OCI-LY1 (cell line): ENCODE results near the gene HILPDA.
A peak's percentile ranks its signal among the peaks of the same experiment; 100 is the strongest.

Experiments used
- H2AFZ ChIP-seq: fragments of 200-600 bp; sonication (generic), shearing (Covaris generic); 2 replicates; pipeline ENCODE4 v1.6.0; 2014; ENCODE audit warnings: antibody characterized with exemption, mild to moderate bottlenecking, low read length
- H3F3A ChIP-seq: fragments of 200-600 bp; sonication (generic), shearing (Covaris generic); 2 replicates; pipeline ENCODE4 v1.6.0; 2014; ENCODE audit warnings: mild to moderate bottlenecking, antibody characterized with exemption, low read length, moderate library complexity; ENCODE audit not compliant: insufficient read depth
- H3K27ac ChIP-seq: fragments of 200-600 bp; sonication (generic); 2 replicates; pipeline ENCODE4 v1.5.1; 2014; ENCODE audit warnings: low read length, mixed run types, mild to moderate bottlenecking, low read depth; ENCODE audit not compliant: poor library complexity, severe bottlenecking
- H3K27me3 ChIP-seq: fragments of 200-600 bp; sonication (generic); 2 replicates; pipeline ENCODE4 v1.6.0; 2014; ENCODE audit warnings: antibody characterized with exemption, mild to moderate bottlenecking, low read length, moderate library complexity; ENCODE audit not compliant: insufficient read depth
- H3K36me3 ChIP-seq: fragments of 200-600 bp; sonication (generic); 2 replicates; pipeline ENCODE4 v1.6.1; 2014; ENCODE audit warnings: mild to moderate bottlenecking, antibody characterized with exemption, low read length, moderate library complexity, mixed read lengths; ENCODE audit not compliant: insufficient read depth
- H3K4me1 ChIP-seq: fragments of 200-600 bp; sonication (generic); 2 replicates; pipeline ENCODE4 v1.5.1; 2014; ENCODE audit warnings: mild to moderate bottlenecking, low read length, moderate library complexity; ENCODE audit not compliant: insufficient read depth, severe bottlenecking
- H3K4me2 ChIP-seq: fragments of 200-600 bp; sonication (generic), shearing (Covaris generic); 2 replicates; pipeline ENCODE4 v1.6.1; 2014; ENCODE audit warnings: low read length
- H3K4me3 ChIP-seq: fragments of 200-600 bp; sonication (generic); 2 replicates; pipeline ENCODE4 v1.5.1; 2014; ENCODE audit warnings: low read length, low read depth, mild to moderate bottlenecking, mixed read lengths; ENCODE audit not compliant: poor library complexity, severe bottlenecking
- H3K79me2 ChIP-seq: fragments of 200-600 bp; shearing (Covaris generic); 2 replicates; pipeline ENCODE4 v1.6.1; 2016; ENCODE audit warnings: mixed run types, low read length, mixed read lengths; ENCODE audit not compliant: insufficient read depth
- H3K9ac ChIP-seq: fragments of 200-600 bp; sonication (generic), shearing (Covaris generic); 2 replicates; pipeline ENCODE4 v1.6.1; 2014; ENCODE audit warnings: mild to moderate bottlenecking, low read length, mixed read lengths
- H3K9me2 ChIP-seq: fragments of 200-600 bp; sonication (generic), shearing (Covaris generic); 2 replicates; pipeline ENCODE4 v1.6.1; 2014; ENCODE audit warnings: low read depth, mild to moderate bottlenecking, low read length, mixed read lengths
- H3K9me3 ChIP-seq: fragments of 200-600 bp; shearing (Covaris generic); 2 replicates; pipeline ENCODE4 v1.6.1; 2014; ENCODE audit warnings: low read length, mixed read lengths
- H4K20me1 ChIP-seq: fragments of 200-600 bp; sonication (generic), shearing (Covaris generic); 2 replicates; pipeline ENCODE4 v1.6.0; 2016; ENCODE audit warnings: mild to moderate bottlenecking, low read length; ENCODE audit not compliant: insufficient read depth
- CTCF ChIP-seq: fragments of 200-600 bp; sonication (generic), shearing (Covaris generic); IDR thresholded peaks from 2 replicates; pipeline ENCODE4 v1.5.1; 2017; ENCODE audit warnings: mild to moderate bottlenecking, antibody characterized with exemption, low read length, moderate library complexity, mixed read lengths
- EZH2 ChIP-seq: fragments of 200-600 bp; sonication (generic), shearing (Covaris generic); IDR thresholded peaks from 2 replicates; pipeline ENCODE4 v1.8.0; 2017; ENCODE audit warnings: borderline replicate concordance, mixed run types, mild to moderate bottlenecking, antibody characterized with exemption, low read length, moderate library complexity, mixed read lengths

HILPDA gene

GRCh38 chr7:128409596-128410450, 45.9 kb upstream of the HILPDA start, which contains the start of gene IMPDH1:
Gene IMPDH1, minus strand, starts transcription at chr7:128409982. Its CDS starts 81 bp downstream, at chr7:128409901.
- H3F3A ChIP-seq = 0 out of 2 replicates have a peak, but pooled peaks cover 7% of the 10 kb centered on the region
- no peak within 1 kb of the TSS for H3K27ac ChIP-seq
- H2AFZ ChIP-seq = peak within 1 kb of the TSS; percentile 14
- H3K4me3 ChIP-seq = peak within 1 kb of the TSS; percentile 70
- no peak for TF ChIP-seq EZH2
- TF ChIP-seq CTCF = no peak; the same call in 1 of the 2 replicates
- peak within 1 kb of the TSS; percentile 63 for H3K9ac ChIP-seq
- peak within 1 kb of the TSS; percentile 96 for H3K4me2 ChIP-seq
- H3K79me2 ChIP-seq = no peaks in the 10 kb centered on the region
- no peaks in the 10 kb centered on the region for H3K9me3 ChIP-seq
- no peaks in the 10 kb centered on the region for H3K9me2 ChIP-seq
- H4K20me1 ChIP-seq = no peaks in the 10 kb centered on the region
- H3K36me3 ChIP-seq = no peaks in the 10 kb centered on the region
- H3K4me1 ChIP-seq = peaks cover 21% of the 10 kb centered on the region
- H3K27me3 ChIP-seq = peaks cover 12% of the 10 kb centered on the region; the same call in 1 of the 2 replicates

GRCh38 chr7:128410451-128410753, 45.3 kb upstream of the HILPDA start:
- Histone ChIP-seq H3K9me2 (no peaks in the 10 kb centered on the region), H3K4me3 (peak overlapping the region; percentile 70), H2AFZ (peak overlapping the region; percentile 14), H4K20me1 (no peaks in the 10 kb centered on the region), H3F3A (0 out of 2 replicates have a peak, but pooled peaks cover 7% of the 10 kb centered on the region), H3K36me3 (no peaks in the 10 kb centered on the region), H3K27ac (no peak overlapping the region), H3K27me3 (peaks cover 12% of the 10 kb centered on the region; the same call in 1 of the 2 replicates), H3K79me2 (no peaks in the 10 kb centered on the region), H3K4me1 (peaks cover 16% of the 10 kb centered on the region), H3K9ac (peak overlapping the region; percentile 63), H3K4me2 (peak overlapping the region; percentile 96), H3K9me3 (no peaks in the 10 kb centered on the region)
- TF ChIP-seq CTCF = no peak
- no peak for TF ChIP-seq EZH2

GRCh38 chr7:128415217-128415785, 40.4 kb upstream of the HILPDA start:
- Histone ChIP-seq H3K79me2 (no peaks in the 10 kb centered on the region), H2AFZ (no peak overlapping the region), H3K9me2 (no peaks in the 10 kb centered on the region), H3K27me3 (no peaks in the 10 kb centered on the region; the same call in 1 of the 2 replicates), H4K20me1 (no peaks in the 10 kb centered on the region), H3K9me3 (no peaks in the 10 kb centered on the region), H3K4me2 (no peak overlapping the region), H3F3A (no peaks in the 10 kb centered on the region), H3K9ac (no peak overlapping the region), H3K4me3 (no peak overlapping the region), H3K27ac (no peak overlapping the region), H3K36me3 (no peaks in the 10 kb centered on the region), H3K4me1 (peaks cover 3% of the 10 kb centered on the region)
- TF ChIP-seq EZH2 (no peak), CTCF (no peak)
